Measurements from ENCODE around the gene FBXW10. TPM values are rescaled to one million over a fixed set of nuclear protein-coding genes. Genes with fewer than 3 reads are reported as not detected.
"Not testable (repeated sequence)": the region's sequence is repeated elsewhere in the genome, so short reads cannot be mapped to it uniquely, and the experiment has no call there.

Gene FBXW10, protein sequence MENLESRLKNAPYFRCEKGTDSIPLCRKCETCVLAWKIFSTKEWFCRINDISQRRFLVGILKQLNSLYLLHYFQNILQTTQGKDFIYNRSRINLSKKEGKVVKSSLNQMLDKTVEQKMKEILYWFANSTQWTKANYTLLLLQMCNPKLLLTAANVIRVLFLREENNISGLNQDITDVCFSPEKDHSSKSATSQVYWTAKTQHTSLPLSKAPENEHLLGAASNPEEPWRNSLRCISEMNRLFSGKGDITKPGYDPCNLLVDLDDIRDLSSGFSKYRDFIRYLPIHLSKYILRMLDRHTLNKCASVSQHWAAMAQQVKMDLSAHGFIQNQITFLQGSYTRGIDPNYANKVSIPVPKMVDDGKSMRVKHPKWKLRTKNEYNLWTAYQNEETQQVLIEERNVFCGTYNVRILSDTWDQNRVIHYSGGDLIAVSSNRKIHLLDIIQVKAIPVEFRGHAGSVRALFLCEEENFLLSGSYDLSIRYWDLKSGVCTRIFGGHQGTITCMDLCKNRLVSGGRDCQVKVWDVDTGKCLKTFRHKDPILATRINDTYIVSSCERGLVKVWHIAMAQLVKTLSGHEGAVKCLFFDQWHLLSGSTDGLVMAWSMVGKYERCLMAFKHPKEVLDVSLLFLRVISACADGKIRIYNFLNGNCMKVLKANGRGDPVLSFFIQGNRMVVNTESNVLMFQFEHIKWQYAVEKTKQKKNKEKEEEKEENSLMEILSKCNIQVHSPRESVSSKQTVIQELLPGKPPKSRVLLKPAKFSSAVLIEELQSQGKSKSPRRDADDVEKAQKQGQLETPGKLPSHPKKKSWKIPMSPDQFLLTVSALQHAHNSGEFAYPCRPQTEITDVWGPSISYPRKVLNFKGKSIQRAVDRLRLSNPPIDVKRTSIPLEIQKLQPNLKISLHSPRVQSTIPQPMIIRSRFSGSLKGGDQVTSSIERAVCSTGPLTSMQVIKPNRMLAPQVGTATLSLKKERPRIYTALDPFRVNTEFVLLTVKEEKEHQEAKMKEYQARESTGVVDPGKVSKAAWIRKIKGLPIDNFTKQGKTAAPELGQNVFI
- total RNA-seq (2022) (0.22 and 0.23 TPM in 2 replicates), Bru-seq, nascent RNA (percentile 12 among the genes with signal in this experiment), BruChase-seq, experiment 1, labeled RNA remaining after a 6-hour chase (percentile 22 among the genes with signal in this experiment), BruChase-seq, experiment 2, labeled RNA remaining after a 2-hour chase (percentile 19 among the genes with signal in this experiment)
- long read RNA-seq: 0 reads

- H3K9me3 Mint-ChIP-seq (ENCODE audit: unreplicated experiment); H3K4me3 Mint-ChIP-seq (ENCODE audit: unreplicated experiment); CTCF ChIA-PET; H3K36me3 Mint-ChIP-seq (ENCODE audit: insufficient read depth, unreplicated experiment); H3K27me3 Mint-ChIP-seq (ENCODE audit: insufficient read depth, unreplicated experiment); intact Hi-C loops (cut with micrococcal nuclease); DNase-seq (ENCODE audit: unreplicated experiment); H3K27ac Mint-ChIP-seq (ENCODE audit: low read depth, unreplicated experiment); BruUV-seq (replicated peaks); H3K4me1 Mint-ChIP-seq (ENCODE audit: insufficient read depth, unreplicated experiment); POLR2A ChIA-PET: not testable (repeated sequence)
Measured at GRCh38 chr17:18743699-18744421, at the start of gene FBXW10. Gene FBXW10 (plus strand): TSS chr17:18744054. CDS start chr17:18744245, 191 bp downstream.

- H3K27me3 Mint-ChIP-seq (ENCODE audit: insufficient read depth, unreplicated experiment); H3K9me3 Mint-ChIP-seq (ENCODE audit: unreplicated experiment); intact Hi-C loops (cut with micrococcal nuclease); H3K36me3 Mint-ChIP-seq (ENCODE audit: insufficient read depth, unreplicated experiment); BruUV-seq (replicated peaks); DNase-seq (ENCODE audit: unreplicated experiment); H3K4me3 Mint-ChIP-seq (ENCODE audit: unreplicated experiment); H3K27ac Mint-ChIP-seq (ENCODE audit: low read depth, unreplicated experiment); POLR2A ChIA-PET; H3K4me1 Mint-ChIP-seq (ENCODE audit: insufficient read depth, unreplicated experiment): not testable (repeated sequence)
- CTCF ChIA-PET: interaction anchor here (0.6 kb wide), 1 partner anchor 551 kb away, joined by 4 read pairs; no protein-coding TSS in a partner anchor
Measured at GRCh38 chr17:18695143-18695542, 48.7 kb upstream of the FBXW10 start.

GRCh38 chr17:18698473-18699103, 45.3 kb upstream of the FBXW10 start:
- H3K36me3 Mint-ChIP-seq (ENCODE audit: insufficient read depth, unreplicated experiment); POLR2A ChIA-PET; H3K9me3 Mint-ChIP-seq (ENCODE audit: unreplicated experiment); BruUV-seq (replicated peaks); H3K4me1 Mint-ChIP-seq (ENCODE audit: insufficient read depth, unreplicated experiment); H3K27me3 Mint-ChIP-seq (ENCODE audit: insufficient read depth, unreplicated experiment); intact Hi-C loops (cut with micrococcal nuclease); CTCF ChIA-PET; DNase-seq (ENCODE audit: unreplicated experiment); H3K27ac Mint-ChIP-seq (ENCODE audit: low read depth, unreplicated experiment): not testable (repeated sequence)
- peak overlapping the region; percentile 91 for H3K4me3 Mint-ChIP-seq (ENCODE audit: unreplicated experiment)

DNA sequence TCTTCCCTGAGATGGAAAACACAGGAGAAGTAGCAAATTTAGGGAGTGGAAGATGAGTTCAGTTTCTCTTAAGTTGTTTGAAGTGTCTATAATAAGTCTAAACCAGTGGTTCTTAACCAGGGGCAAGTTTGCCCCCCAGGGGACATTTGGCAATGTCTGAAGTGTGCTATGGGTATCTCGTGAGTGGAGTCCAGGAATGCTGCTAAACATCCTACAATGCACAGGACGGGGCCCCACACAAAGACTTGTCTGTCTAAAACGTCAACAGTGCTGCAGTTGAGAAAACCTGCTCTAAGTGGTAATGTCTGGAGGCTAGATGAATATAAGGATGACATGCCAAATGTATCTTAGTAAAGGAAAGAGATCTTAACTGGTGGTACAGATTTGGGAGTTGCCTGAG, 37.9 kb upstream of the FBXW10 start:
- H3K27me3 Mint-ChIP-seq (ENCODE audit: insufficient read depth, unreplicated experiment); H3K36me3 Mint-ChIP-seq (ENCODE audit: insufficient read depth, unreplicated experiment); BruUV-seq (replicated peaks); intact Hi-C loops (cut with micrococcal nuclease); H3K4me1 Mint-ChIP-seq (ENCODE audit: insufficient read depth, unreplicated experiment); H3K9me3 Mint-ChIP-seq (ENCODE audit: unreplicated experiment); H3K4me3 Mint-ChIP-seq (ENCODE audit: unreplicated experiment); H3K27ac Mint-ChIP-seq (ENCODE audit: low read depth, unreplicated experiment); DNase-seq (ENCODE audit: unreplicated experiment); CTCF ChIA-PET; POLR2A ChIA-PET: not testable (repeated sequence)

- H3K4me1 Mint-ChIP-seq (ENCODE audit: insufficient read depth, unreplicated experiment); DNase-seq (ENCODE audit: unreplicated experiment); H3K27me3 Mint-ChIP-seq (ENCODE audit: insufficient read depth, unreplicated experiment); BruUV-seq (replicated peaks); H3K4me3 Mint-ChIP-seq (ENCODE audit: unreplicated experiment); H3K27ac Mint-ChIP-seq (ENCODE audit: low read depth, unreplicated experiment); H3K9me3 Mint-ChIP-seq (ENCODE audit: unreplicated experiment); H3K36me3 Mint-ChIP-seq (ENCODE audit: insufficient read depth, unreplicated experiment); POLR2A ChIA-PET; intact Hi-C loops (cut with micrococcal nuclease); CTCF ChIA-PET: not testable (repeated sequence)
Measured at GRCh38 chr17:18708215-18708614, 35.6 kb upstream of the FBXW10 start.

All from MCF 10A (cell line).